GM23338 (cell line): Measurements from ENCODE around the gene RASGRP1. TPM values are rescaled to one million over a fixed set of nuclear protein-coding genes. Genes with fewer than 3 reads are reported as not detected.
A peak's percentile ranks its signal among the peaks of the same experiment; 100 is the strongest.

Source experiments
- ATAC-seq: fragments of 200-7000 bp; cut with Tn5 transposase; 3 replicates; pipeline ENCODE4 v1.9.1; 2020
- DNase-seq: peaks from one replicate; pipeline ENCODE4 v3.0.0-alpha.2; 2015; ENCODE audit warnings: low spot score
- H2AFZ ChIP-seq: fragments of 200-600 bp; sonication (generic); 2 replicates; pipeline ENCODE4 v1.8.0; 2016; ENCODE audit warnings: antibody characterized with exemption, mild to moderate bottlenecking, moderate library complexity
- H3F3A ChIP-seq: fragments of 200-600 bp; sonication (generic); replicated peaks from 2 replicates; pipeline ENCODE4 v1.8.0; 2017; ENCODE audit warnings: antibody characterized with exemption, mixed run types, low read depth
- H3K27ac ChIP-seq: fragments of 200-600 bp; sonication (generic); 2 replicates; pipeline ENCODE4 v1.6.1; 2016; ENCODE audit warnings: low read depth
- H3K27me3 ChIP-seq: fragments of 200-600 bp; sonication (generic); 2 replicates; pipeline ENCODE4 v1.8.0; 2016; ENCODE audit warnings: mild to moderate bottlenecking, mixed run types, moderate library complexity; ENCODE audit not compliant: insufficient read depth
- H3K36me3 ChIP-seq: fragments of 200-600 bp; sonication (generic); 2 replicates; pipeline ENCODE4 v1.8.0; 2016; ENCODE audit warnings: mild to moderate bottlenecking; ENCODE audit not compliant: insufficient read depth
- H3K4me1 ChIP-seq: fragments of 200-600 bp; sonication (generic); 2 replicates; pipeline ENCODE4 v1.8.0; 2016; ENCODE audit warnings: mild to moderate bottlenecking, moderate library complexity; ENCODE audit not compliant: insufficient read depth
- H3K4me2 ChIP-seq: fragments of 200-600 bp; sonication (generic); 2 replicates; pipeline ENCODE4 v1.7.1; 2017; ENCODE audit warnings: mixed run types
- H3K4me3 ChIP-seq: fragments of 200-600 bp; sonication (generic); 2 replicates; pipeline ENCODE4 v1.6.1; 2016; ENCODE audit warnings: mixed run types
- H3K79me2 ChIP-seq: fragments of 200-600 bp; sonication (generic); replicated peaks from 2 replicates; pipeline ENCODE4 v1.8.0; 2017; ENCODE audit warnings: mild to moderate bottlenecking; ENCODE audit not compliant: insufficient read depth
- H3K9me2 ChIP-seq: fragments of 200-600 bp; sonication (generic); 2 replicates; pipeline ENCODE4 v1.8.0; 2017; ENCODE audit not compliant: insufficient read depth
- H4K20me1 ChIP-seq: fragments of 200-600 bp; sonication (generic); replicated peaks from 2 replicates; pipeline ENCODE4 v1.8.0; 2017; ENCODE audit warnings: mild to moderate bottlenecking; ENCODE audit not compliant: insufficient read depth
- H3K27ac Mint-ChIP-seq: 2 replicates; pipeline ENCODE4 v1.8.0; 2020; ENCODE audit warnings: inconsistent platforms, mild to moderate bottlenecking, moderate library complexity, mixed read lengths
- H3K27me3 Mint-ChIP-seq: 3 replicates; pipeline ENCODE4 v1.8.0; 2022; ENCODE audit warnings: low read depth, mild to moderate bottlenecking, moderate library complexity, mixed read lengths, inconsistent platforms; ENCODE audit not compliant: insufficient read depth, poor library complexity
- H3K36me3 Mint-ChIP-seq: 3 replicates; pipeline ENCODE4 v1.8.0; 2021; ENCODE audit warnings: low read depth, mild to moderate bottlenecking, inconsistent platforms, moderate library complexity, mixed read lengths
- H3K4me1 Mint-ChIP-seq: 3 replicates; pipeline ENCODE4 v1.8.0; 2020; ENCODE audit warnings: mild to moderate bottlenecking, inconsistent platforms, mixed read lengths
- H3K4me3 Mint-ChIP-seq: 3 replicates; pipeline ENCODE4 v1.8.0; 2021; ENCODE audit warnings: moderate library complexity, mild to moderate bottlenecking, inconsistent platforms, mixed read lengths
- H3K9me3 Mint-ChIP-seq: 3 replicates; pipeline ENCODE4 v1.8.0; 2020; ENCODE audit warnings: moderate library complexity, mild to moderate bottlenecking, inconsistent platforms, mixed read lengths
- CREB1 ChIP-seq: fragments of 250-450 bp; sonication (Bioruptor Pico); IDR thresholded peaks from 2 replicates; pipeline ENCODE4 v1.5.0; 2020; ENCODE audit warnings: low read depth, mild to moderate bottlenecking, moderate library complexity
- EZH2 ChIP-seq: fragments of 200-600 bp; sonication (generic); IDR thresholded peaks from one replicate; pipeline ENCODE4 v1.8.0; 2017; ENCODE audit warnings: antibody characterized with exemption, mild to moderate bottlenecking, low read depth; ENCODE audit not compliant: unreplicated experiment
- EZH2phosphoT487 ChIP-seq: fragments of 200-600 bp; sonication (generic); IDR thresholded peaks from one replicate; pipeline ENCODE4 v1.8.1; 2018; ENCODE audit warnings: antibody characterized with exemption; ENCODE audit not compliant: unreplicated experiment
- JUNB ChIP-seq: IDR thresholded peaks from one replicate; pipeline ENCODE4 v1.6.1; 2016; ENCODE audit warnings: antibody characterized with exemption; ENCODE audit not compliant: unreplicated experiment
- NANOG ChIP-seq: IDR thresholded peaks from 2 replicates; pipeline ENCODE4 v1.6.1; 2016; ENCODE audit warnings: antibody characterized with exemption, borderline replicate concordance
- POLR2AphosphoS5 ChIP-seq: IDR thresholded peaks from 2 replicates; pipeline ENCODE4 v1.6.1; 2016; ENCODE audit warnings: antibody characterized with exemption, low read depth
- STAT1 ChIP-seq: IDR thresholded peaks from one replicate; pipeline ENCODE4 v1.6.1; 2016; ENCODE audit warnings: antibody characterized with exemption; ENCODE audit not compliant: unreplicated experiment
- ZNF114 ChIP-seq: fragments of 250-450 bp; sonication (Bioruptor Pico); IDR thresholded peaks from 2 replicates; pipeline ENCODE4 v1.5.0; 2020; ENCODE audit warnings: mild to moderate bottlenecking, moderate library complexity
- ZNF331 ChIP-seq: fragments of 250-450 bp; sonication (Bioruptor Pico); IDR thresholded peaks from 2 replicates; pipeline ENCODE4 v1.5.0; 2020; ENCODE audit warnings: low read depth, mild to moderate bottlenecking, moderate library complexity
- polyA plus RNA-seq: library from polyadenylated mRNA; unstranded; fragments of >200 nt; fragmentation: Nextera tagmentation; extraction: Ambion mirVana; gene quantifications from 2 replicates; pipeline ENCODE4 v1.2.1, GENCODE V29; 2016
- total RNA-seq: library from RNA; depleted of rRNA; stranded (reverse); fragments of >200 nt; shearing (Covaris generic); gene quantifications from 2 replicates; pipeline ENCODE4 v1.2.3, GENCODE V29; 2014
- TF ChIP-seq, protein P1 (sequence below): IDR thresholded peaks from 2 replicates; pipeline ENCODE4 v1.6.1; 2016; ENCODE audit warnings: antibody characterized with exemption
- TF ChIP-seq, protein P2 (sequence below): fragments of 250-450 bp; sonication (Bioruptor Pico); IDR thresholded peaks from 2 replicates; pipeline ENCODE4 v1.5.0; 2020; ENCODE audit warnings: mild to moderate bottlenecking, moderate library complexity
- TF ChIP-seq, protein P3 (sequence below): IDR thresholded peaks from one replicate; pipeline ENCODE4 v1.6.1; 2018; ENCODE audit warnings: antibody characterized with exemption; ENCODE audit not compliant: unreplicated experiment
- TF ChIP-seq, protein P4 (sequence below), 2 experiments: fragments of 200-600 bp in 1 of 2; sonication (generic) in 1 of 2; conservative IDR thresholded peaks; 2 replicates each; pipeline versions ENCODE4 v1.5.1 to v1.6.1; 2016 to 2017; ENCODE audit warnings: antibody characterized with exemption in 2 of 2, low read depth in 2 of 2, mild to moderate bottlenecking in 2 of 2, moderate library complexity in 1 of 2

Gene RASGRP1
- total and polyA plus RNA-seq, 2 experiments from 2014 or later, result 1.1 to 1.2 TPM

DNA sequence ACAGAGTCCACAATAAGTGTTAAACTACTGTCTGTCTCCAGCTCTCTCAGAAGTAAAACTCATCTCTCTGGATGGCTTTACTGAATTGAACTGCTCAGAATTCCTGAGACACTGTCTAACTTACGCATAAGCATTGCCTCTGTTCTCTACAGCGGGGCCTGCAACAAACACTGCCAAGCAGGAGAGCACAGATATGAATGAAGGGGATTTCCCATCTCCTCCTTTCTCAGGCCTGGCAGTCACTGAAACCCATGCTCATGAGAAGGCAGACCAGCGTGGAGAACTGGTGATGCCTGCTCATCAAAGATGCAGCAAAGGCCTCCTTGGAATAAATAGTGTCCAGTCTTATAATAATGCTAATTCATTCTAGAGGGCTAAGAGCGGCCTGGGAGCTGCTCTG is 10.3 kb downstream of the RASGRP1 start:
- H3K4me3 ChIP-seq, result no peak overlapping the region
- TF ChIP-seq STAT1 (no peak), JUNB (no peak), ZNF331 (CRISPR knock-in tag) (no peak), POLR2AphosphoS5 (no peak), EZH2 (no peak), ZNF114 (CRISPR knock-in tag) (no peak), NANOG (no peak), EZH2phosphoT487 (no peak), CREB1 (CRISPR knock-in tag) (no peak)
- TF ChIP-seq, protein P1, sequence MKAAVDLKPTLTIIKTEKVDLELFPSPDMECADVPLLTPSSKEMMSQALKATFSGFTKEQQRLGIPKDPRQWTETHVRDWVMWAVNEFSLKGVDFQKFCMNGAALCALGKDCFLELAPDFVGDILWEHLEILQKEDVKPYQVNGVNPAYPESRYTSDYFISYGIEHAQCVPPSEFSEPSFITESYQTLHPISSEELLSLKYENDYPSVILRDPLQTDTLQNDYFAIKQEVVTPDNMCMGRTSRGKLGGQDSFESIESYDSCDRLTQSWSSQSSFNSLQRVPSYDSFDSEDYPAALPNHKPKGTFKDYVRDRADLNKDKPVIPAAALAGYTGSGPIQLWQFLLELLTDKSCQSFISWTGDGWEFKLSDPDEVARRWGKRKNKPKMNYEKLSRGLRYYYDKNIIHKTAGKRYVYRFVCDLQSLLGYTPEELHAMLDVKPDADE, result no peak
- TF ChIP-seq, protein P2, sequence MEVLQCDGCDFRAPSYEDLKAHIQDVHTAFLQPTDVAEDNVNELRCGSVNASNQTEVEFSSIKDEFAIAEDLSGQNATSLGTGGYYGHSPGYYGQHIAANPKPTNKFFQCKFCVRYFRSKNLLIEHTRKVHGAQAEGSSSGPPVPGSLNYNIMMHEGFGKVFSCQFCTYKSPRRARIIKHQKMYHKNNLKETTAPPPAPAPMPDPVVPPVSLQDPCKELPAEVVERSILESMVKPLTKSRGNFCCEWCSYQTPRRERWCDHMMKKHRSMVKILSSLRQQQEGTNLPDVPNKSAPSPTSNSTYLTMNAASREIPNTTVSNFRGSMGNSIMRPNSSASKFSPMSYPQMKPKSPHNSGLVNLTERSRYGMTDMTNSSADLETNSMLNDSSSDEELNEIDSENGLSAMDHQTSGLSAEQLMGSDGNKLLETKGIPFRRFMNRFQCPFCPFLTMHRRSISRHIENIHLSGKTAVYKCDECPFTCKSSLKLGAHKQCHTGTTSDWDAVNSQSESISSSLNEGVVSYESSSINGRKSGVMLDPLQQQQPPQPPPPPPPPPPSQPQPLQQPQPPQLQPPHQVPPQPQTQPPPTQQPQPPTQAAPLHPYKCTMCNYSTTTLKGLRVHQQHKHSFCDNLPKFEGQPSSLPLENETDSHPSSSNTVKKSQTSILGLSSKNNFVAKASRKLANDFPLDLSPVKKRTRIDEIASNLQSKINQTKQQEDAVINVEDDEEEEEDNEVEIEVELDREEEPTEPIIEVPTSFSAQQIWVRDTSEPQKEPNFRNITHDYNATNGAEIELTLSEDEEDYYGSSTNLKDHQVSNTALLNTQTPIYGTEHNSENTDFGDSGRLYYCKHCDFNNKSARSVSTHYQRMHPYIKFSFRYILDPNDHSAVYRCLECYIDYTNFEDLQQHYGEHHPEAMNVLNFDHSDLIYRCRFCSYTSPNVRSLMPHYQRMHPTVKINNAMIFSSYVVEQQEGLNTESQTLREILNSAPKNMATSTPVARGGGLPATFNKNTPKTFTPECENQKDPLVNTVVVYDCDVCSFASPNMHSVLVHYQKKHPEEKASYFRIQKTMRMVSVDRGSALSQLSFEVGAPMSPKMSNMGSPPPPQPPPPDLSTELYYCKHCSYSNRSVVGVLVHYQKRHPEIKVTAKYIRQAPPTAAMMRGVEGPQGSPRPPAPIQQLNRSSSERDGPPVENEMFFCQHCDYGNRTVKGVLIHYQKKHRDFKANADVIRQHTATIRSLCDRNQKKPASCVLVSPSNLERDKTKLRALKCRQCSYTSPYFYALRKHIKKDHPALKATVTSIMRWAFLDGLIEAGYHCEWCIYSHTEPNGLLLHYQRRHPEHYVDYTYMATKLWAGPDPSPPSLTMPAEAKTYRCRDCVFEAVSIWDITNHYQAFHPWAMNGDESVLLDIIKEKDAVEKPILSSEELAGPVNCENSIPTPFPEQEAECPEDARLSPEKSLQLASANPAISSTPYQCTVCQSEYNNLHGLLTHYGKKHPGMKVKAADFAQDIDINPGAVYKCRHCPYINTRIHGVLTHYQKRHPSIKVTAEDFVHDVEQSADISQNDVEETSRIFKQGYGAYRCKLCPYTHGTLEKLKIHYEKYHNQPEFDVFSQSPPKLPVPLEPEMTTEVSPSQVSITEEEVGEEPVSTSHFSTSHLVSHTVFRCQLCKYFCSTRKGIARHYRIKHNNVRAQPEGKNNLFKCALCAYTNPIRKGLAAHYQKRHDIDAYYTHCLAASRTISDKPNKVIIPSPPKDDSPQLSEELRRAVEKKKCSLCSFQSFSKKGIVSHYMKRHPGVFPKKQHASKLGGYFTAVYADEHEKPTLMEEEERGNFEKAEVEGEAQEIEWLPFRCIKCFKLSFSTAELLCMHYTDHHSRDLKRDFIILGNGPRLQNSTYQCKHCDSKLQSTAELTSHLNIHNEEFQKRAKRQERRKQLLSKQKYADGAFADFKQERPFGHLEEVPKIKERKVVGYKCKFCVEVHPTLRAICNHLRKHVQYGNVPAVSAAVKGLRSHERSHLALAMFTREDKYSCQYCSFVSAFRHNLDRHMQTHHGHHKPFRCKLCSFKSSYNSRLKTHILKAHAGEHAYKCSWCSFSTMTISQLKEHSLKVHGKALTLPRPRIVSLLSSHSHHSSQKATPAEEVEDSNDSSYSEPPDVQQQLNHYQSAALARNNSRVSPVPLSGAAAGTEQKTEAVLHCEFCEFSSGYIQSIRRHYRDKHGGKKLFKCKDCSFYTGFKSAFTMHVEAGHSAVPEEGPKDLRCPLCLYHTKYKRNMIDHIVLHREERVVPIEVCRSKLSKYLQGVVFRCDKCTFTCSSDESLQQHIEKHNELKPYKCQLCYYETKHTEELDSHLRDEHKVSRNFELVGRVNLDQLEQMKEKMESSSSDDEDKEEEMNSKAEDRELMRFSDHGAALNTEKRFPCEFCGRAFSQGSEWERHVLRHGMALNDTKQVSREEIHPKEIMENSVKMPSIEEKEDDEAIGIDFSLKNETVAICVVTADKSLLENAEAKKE (CRISPR knock-in tag), result no peak
- TF ChIP-seq, protein P3, sequence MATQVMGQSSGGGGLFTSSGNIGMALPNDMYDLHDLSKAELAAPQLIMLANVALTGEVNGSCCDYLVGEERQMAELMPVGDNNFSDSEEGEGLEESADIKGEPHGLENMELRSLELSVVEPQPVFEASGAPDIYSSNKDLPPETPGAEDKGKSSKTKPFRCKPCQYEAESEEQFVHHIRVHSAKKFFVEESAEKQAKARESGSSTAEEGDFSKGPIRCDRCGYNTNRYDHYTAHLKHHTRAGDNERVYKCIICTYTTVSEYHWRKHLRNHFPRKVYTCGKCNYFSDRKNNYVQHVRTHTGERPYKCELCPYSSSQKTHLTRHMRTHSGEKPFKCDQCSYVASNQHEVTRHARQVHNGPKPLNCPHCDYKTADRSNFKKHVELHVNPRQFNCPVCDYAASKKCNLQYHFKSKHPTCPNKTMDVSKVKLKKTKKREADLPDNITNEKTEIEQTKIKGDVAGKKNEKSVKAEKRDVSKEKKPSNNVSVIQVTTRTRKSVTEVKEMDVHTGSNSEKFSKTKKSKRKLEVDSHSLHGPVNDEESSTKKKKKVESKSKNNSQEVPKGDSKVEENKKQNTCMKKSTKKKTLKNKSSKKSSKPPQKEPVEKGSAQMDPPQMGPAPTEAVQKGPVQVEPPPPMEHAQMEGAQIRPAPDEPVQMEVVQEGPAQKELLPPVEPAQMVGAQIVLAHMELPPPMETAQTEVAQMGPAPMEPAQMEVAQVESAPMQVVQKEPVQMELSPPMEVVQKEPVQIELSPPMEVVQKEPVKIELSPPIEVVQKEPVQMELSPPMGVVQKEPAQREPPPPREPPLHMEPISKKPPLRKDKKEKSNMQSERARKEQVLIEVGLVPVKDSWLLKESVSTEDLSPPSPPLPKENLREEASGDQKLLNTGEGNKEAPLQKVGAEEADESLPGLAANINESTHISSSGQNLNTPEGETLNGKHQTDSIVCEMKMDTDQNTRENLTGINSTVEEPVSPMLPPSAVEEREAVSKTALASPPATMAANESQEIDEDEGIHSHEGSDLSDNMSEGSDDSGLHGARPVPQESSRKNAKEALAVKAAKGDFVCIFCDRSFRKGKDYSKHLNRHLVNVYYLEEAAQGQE, result no peak
- TF ChIP-seq, protein P4, sequence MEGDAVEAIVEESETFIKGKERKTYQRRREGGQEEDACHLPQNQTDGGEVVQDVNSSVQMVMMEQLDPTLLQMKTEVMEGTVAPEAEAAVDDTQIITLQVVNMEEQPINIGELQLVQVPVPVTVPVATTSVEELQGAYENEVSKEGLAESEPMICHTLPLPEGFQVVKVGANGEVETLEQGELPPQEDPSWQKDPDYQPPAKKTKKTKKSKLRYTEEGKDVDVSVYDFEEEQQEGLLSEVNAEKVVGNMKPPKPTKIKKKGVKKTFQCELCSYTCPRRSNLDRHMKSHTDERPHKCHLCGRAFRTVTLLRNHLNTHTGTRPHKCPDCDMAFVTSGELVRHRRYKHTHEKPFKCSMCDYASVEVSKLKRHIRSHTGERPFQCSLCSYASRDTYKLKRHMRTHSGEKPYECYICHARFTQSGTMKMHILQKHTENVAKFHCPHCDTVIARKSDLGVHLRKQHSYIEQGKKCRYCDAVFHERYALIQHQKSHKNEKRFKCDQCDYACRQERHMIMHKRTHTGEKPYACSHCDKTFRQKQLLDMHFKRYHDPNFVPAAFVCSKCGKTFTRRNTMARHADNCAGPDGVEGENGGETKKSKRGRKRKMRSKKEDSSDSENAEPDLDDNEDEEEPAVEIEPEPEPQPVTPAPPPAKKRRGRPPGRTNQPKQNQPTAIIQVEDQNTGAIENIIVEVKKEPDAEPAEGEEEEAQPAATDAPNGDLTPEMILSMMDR (conservative IDR thresholded peaks at IDR 0.05; ENCODE audit: low read depth in 2 of 2), result no peak
- no peak overlapping the region for H2AFZ ChIP-seq
- no peaks in the 10 kb centered on the region for H3K27me3 ChIP-seq
- no peak overlapping the region for H3K4me2 ChIP-seq
- no peak overlapping the region for H3K27ac ChIP-seq
- no peaks in the 10 kb centered on the region for H4K20me1 ChIP-seq
- H3F3A ChIP-seq, result no peaks in the 10 kb centered on the region
- Mint-ChIP-seq H3K9me3 (no peaks in the 10 kb centered on the region), H3K4me3 (no peak overlapping the region), H3K27me3 (no peaks in the 10 kb centered on the region), H3K36me3 (no peaks in the 10 kb centered on the region), H3K4me1 (peaks cover 17% of the 10 kb centered on the region; the same call in 2 of the 3 replicates), H3K27ac (no peak overlapping the region)
- H3K36me3 ChIP-seq, result no peaks in the 10 kb centered on the region
- no peak for DNase-seq
- H3K9me2 ChIP-seq, result 0 out of 2 replicates have a peak, but pooled peaks cover 2% of the 10 kb centered on the region
- peaks cover 10% of the 10 kb centered on the region; the same call in 1 of the 2 replicates for H3K4me1 ChIP-seq
- peak; percentile 37; the same call in 2 of the 3 replicates for ATAC-seq
- no peaks in the 10 kb centered on the region for H3K79me2 ChIP-seq
